T follicular helper cell (primary cell): ENCODE data around the gene STAC.
"Not testable (repeated sequence)": the region's sequence is repeated elsewhere in the genome, so short reads cannot be mapped to it uniquely, and the experiment has no call there.

Experiments used
- DNase-seq: peaks from one replicate; pipeline ENCODE4 v3.0.0-alpha.2; 2020; ENCODE audit warnings: low read depth

STAC gene

DNA sequence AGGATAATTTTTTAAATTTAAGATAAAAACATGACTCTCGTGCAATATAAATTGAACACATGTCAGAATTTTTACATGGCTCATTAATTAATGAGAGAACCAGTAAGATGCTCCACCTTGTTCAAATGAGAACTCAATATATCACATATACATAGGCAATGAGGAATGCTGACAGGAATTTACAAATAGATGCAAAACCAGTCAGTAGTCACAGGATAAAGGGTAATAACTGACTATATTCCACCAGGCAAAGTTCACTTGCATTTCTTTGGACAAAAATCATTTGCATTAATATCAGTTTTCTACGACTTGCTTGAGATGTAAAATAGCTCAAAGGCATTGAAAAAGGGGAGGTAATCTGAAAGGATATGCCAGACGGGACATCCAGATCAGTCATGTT is 139.4 kb downstream of the STAC start:
- no peak for DNase-seq

DNA sequence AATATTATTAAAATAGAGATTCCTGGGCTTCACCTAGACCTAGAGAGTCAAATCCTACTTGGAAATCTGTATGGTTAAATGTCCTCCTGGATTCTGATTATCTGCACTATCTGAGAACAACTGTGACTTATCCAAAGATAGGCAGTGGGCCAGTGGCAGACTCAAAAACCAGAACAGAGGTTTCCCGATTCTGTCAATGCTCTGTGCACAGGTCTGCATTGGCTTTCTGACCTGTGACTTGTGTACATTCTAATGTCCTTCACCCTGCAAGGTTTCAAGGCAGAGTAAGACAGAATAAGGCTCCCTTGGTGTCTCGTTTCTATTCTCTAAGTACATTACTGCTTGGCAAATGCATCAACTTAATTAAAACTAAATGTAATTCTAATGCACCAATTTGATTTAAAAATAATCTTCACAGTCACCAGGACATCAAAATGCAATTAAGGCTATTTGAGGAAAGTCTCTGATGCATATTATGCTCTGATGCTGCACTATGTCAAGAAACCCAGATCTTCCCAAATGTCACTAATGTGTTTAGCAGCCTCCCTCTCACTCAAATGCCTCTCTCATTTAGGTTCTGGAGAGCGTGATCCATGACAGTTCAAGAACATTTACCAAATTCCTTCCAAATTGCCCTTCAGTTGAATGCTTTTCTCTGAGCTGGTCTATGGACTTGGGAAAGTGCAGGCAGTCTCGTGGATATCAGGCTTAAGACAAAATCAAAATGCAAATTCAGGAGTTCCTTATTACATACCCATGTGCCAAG is 140.1 kb downstream of the STAC start:
- DNase-seq = no peak

DNA sequence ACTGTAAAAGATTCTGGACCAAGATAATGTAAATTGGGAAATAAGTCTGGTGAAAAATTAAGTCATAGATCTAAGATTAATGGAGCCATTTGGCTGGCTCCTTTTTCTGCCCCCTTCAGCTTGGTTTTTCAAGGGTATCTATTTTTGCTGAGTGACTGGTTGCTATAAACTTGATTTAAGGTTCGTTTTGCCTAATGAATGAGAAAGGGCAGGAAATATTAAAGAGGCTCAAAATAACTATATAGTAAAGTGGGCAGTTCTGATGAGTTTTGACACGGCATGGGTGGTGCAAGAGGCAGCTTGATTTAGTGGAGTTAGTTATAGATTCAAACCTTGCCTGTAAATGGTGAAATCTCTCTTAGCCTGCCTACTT is 140.7 kb downstream of the STAC start:
- DNase-seq = no peak

DNA sequence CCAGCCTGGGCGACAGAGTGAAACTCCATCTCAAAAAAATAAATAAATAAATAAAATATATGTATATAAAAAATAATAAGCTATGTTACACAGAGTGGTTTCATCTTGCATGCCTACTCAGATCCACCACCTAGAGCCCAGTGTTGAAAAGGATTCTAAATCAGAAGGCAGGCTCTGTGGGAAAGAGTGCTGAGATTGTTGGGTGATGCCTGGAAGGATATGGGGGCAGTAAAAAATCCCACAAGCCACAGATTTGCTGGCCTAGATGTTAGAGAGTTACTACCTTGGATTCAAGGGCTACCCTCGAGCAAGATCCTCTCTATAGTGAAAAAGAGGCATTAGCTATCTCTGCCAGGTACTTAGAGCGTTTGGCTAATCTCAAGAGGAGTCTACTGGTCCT is 144.3 kb downstream of the STAC start:
- DNase-seq = no peak

DNA sequence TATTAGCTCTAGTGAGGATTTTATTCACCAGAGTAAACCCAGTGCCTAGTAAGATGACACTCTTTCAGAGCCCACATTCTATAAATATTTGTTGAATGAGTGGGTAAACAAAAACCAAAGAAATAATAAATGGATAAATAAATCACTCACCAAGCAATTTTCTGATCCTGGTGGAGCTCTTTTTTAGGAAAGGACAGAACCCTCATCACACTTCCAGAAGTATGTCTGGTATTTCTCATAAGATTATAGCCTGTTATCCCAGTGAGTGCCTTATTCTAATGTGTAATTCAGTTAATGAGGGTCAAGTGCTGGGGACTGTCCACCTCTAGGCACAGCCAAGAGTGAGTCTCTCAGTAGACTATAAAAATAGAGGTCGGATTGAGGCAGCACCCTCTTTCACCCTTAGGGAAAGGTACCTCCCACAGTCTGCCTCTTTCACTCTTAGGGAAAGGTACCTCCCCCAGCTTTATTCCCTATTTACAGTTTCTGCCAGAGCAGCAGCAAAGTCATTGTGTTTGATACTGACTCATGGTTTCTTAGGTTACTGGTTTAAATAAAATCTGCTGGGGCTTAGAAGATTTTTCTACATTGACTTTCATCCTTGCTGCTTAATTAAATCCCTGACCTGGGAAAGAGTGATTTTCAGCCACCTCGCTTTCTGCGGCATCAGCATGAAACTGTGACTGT is 145.0 kb downstream of the STAC start:
- DNase-seq = no peak

DNA sequence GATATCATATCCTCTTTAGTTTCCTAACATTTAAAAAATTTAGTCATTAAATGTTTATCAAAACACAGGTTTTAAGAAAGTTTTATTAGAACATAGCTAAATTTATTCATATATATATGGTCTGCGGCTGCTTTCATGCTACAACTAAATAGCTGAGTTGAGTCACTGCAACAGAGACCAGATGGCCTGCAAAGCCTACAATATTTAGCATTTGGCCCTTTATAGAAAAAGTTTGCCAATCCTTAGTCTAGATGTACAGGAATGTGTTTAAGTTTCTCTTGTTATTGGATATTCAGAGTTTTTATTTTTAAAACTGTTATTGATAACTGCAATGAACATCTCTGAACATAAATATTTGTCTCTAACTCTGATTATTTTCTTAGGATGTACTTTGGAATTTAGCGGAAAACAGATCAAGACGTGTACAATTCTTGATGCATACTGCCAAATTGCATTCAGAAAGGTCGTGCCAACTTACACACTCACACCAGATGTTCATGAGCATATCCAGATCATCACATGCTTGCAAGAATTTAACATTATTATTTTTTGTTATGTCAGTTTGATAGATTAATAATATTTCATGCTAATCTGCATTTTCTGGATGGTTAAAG is 157.9 kb downstream of the STAC start:
- DNase-seq = no peak

DNA sequence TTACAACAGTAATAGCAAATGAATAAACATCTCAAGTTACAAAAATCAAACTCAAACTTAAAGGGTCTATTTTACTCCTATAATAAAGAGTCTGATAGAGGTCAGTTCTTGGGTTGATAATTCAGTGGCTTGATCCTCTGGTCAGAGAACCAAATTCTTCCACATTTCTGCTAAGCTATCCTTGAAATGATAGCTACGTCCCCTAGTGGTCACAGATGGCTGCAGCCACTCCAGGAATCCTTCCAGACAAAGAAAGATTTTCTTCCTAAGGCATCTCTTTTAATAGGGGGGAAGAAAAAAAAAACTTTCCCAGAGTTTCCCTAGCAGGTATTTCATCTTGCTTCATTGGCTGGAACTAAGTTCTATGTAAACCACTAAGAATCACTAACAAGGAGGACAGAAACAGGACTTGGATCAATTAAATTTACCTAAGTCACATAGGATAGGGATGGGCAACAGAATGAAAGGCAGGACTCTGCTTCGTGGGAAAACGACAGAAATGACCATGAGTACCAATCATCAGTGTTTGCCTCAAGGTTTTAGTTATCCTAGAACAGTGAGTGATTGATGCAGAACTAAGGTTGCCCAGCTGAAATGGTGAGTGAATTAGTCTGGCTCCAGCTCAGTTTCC is 160.7 kb downstream of the STAC start:
- DNase-seq = no peak

DNA sequence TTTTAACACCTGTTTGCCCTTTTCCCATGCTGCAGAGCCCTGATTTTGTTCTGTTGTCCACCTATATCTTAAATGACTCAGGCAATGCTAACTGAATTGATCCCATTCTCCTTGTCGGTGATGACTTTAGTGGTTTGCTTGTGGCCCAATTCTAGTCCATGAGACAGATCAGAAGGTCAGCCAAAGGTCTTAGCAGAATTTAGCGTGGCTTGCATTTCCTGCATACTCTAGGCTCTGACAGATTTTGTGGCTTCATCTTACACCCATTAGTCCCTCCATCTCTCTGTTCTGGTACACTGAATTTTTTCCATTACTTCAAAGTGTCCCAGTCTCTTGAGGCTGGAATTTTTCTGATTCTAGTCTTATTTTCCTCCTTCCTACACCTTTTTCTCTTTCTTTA is 161.9 kb downstream of the STAC start:
- DNase-seq = no peak

DNA sequence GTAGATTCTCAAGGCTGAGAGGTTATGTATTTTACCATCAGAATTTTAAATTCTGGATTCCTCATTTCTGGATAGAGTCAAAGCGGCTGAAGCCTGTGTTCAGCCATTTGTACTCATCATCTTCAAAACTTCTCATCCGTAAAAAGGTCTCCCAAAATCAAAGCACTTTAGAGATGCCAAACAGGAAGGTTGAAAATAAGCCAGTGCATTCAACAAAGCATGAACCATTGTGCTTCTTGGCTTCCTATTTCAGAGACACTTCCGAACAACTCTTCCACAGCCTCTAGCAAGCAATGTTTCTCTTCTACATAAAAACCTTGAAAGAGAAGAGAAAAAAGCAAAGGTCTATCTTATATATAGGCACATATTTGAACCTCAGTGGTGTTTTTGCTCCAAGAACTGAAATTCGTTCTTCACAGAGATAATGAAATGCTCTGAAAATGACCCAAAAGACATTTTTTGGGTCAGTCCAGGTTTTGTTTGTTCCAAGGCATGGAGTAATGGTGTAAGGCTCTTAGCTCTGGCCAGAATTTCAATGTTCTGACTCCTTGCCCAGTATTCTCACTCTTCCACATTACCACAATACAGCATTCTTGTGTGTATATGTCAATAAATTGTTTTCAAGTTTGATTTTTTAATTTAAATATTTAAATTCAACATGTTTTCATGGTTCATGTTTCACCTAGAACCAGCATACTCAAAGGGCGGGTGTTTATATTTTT is 163.1 kb downstream of the STAC start:
- DNase-seq = no peak

DNA sequence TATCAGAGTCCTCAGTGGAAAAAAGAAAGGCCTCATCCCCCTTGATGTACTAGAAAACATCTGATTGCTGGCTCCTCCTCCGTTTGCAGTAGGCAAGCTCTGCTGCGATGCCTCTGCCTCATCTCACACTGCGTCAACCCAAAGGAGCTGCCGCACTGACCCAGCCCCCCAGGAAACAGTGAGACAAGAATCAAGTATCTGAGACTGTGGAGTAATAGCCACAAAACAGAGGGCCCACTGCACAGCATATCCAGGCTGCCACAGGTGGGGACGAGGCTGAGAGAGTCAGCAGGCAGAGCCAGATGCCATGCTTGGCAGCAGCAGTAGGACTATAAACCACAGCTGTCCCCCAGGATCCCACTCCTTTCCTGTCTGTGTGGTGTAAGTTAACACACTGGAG is 165.9 kb downstream of the STAC start:
- DNase-seq = no peak

DNA sequence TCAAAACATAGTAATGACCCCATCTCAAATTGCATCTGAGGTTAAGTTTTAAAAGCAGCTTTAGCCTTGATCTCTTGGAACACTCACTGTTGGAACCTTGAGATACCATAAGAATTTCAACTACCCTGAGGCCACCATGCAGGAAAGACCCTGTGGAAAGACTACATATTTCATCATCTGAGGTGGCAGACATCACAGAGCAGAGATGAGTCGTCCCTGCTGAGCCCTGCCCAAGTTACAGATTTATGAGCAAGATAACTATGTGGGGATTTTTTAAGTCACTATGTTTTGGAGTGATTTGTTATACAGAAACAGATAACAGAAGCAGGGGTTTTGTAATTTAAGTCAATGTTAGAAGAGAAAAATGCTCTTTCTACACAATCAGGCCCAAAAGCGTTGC is 168.4 kb downstream of the STAC start:
- no peak for DNase-seq

DNA sequence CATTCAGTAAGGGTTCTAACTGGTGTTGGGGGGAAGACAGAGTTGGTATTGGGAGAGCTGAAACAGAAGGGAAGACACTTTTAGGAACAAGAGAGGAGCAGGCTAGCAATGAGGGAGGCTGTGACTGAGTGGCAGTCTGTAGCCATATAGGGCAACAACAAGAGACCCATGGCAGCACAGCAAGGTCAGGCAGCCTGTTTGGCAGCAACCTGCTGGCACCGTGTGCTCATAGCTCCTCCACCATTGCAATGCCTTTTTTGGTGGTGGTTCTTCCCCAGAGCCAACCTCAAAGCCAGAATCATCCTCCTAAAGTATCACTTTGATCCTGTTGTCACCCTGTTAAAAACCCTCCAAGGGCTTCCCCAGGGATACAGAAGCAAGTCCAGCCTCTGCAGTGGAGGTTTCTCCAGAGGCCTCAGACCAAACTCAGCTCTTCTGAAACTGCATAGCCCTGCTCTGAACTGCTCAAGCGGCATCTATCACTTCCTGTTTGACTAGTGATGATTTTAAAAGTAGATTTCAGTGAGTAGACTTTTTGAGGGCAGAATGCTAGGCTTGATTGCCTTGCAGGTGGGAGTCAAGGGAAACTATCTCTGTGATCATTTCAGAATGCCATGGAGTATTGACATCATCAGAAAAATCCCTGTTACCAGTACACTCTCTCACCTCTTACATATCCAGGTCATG is 176.9 kb downstream of the STAC start:
- no peak for DNase-seq

DNA sequence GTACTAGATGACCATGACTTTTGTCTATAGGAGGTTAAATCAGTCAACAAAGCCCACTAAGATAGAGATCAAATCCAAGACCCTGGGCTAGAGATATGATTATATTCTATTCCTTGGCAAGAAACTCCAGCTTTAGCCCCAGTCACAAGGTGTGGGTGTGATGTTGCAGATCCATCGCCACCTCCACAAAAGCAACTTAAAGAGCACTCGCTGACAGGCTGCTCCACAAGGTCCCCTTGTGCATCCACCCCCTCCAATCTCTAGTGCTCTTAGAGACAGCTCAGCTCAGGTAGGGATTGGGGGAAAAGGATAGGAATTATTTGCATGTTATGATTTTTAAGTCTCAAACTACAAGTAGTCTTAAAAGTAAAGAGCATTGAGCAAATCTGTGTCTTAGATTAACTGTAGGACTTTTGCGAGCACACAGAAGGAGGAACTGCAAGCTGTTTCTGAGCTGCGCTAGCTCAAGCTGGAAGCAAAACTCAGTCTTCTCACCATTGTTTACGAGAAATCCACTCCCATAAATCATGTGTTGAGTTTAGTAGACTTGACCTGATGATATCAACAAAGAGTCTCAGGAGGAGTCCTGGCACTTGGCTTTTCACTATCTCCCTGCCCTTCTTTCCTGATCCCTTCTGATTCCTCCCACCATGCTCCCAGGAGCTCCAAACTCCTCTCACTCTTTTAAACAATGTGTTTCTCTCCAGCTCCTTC is 177.6 kb downstream of the STAC start:
- DNase-seq = no peak

DNA sequence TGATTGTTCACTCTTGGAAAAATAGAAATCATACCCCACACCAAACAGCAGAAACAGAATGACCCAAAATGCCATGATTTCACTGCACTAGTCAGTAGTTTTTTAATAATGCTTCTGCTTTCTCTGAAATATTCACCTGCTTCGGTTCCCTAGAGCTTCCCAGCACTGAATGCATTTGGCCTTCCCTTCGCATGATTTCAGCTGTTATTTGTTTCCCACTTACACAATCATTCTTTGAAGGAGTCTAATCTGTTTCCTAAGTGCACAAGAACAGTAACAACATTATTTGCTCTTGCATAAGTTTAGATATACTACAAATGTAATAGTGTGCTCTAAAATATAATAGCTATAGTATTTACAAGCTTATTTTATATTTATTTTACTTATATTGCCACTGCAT is 178.7 kb downstream of the STAC start:
- no peak for DNase-seq

DNA sequence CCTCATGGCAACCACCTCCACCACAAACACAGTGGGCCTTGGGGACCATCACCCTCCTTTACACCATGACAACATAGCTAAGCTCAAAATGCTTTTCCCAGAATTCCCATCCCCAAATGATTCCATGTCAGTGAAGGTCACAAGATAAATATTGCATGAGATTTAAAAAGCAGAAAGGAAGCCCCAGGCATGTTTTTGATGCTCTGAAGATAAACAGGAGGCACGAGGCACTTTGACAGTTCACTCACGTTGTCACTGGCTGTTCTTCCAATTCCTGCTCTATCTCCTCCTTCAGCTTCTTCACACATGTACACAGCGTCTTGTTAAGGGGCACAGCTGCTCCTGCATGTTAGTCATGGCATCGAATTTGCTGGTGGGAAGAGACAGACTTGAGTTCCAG is 180.4 kb downstream of the STAC start:
- no peak for DNase-seq

DNA sequence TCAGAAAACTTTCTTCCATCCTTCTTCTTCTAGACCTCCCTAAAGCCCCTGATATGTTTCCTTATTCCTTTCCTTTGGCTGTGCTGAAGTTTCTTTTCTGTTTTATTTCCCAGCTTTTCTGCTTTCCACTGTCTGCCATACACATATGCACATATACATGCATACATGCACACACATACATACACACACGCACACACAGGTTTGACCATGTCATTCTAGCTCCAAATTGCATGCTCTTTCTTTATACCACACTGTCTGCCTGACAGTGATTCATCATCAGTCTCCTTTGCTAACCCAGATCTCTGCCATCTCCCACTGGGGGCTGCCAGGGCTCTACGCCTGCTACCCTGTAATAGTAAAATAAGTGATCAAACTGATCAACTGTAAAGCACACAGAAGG is 181.3 kb downstream of the STAC start:
- no peak for DNase-seq

DNA sequence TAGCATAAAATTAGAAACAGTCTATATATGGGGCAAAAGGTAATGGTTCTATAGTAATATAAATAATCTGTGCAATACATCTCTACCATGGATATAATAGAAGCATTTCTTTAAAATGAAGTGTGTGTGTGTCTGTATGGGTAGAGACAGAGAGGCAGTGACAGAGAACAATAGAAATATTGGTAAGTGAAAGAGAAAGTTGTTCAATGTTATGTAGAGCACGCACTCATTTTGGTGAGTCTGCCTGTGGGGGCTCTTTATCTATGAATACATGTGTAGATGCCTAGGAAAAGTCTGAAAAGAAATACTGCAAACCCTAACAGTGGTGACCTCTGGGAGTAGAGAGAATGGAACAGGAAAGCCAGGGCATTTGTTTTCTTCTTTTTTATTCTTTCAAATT is 182.6 kb downstream of the STAC start:
- DNase-seq = no peak

DNA sequence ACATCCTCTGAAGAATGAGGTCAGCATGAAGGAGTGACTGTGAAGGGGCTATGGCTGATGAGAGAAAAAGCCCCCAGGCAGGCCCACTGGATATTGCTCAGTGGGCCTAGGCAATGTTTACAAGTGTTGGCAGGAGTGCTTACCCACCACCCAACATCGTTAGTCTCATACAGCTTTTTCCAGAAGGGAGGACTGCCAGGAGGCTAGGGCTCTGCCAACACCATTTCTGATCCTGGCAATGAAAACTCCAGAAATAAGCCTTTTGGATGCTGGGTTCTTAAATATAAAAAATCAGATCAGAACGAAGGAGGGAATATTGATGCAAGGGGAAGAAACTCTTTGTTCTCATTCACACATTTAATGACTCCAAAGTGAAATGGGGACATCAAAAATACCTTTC is 194.9 kb downstream of the STAC start:
- no peak for DNase-seq

DNA sequence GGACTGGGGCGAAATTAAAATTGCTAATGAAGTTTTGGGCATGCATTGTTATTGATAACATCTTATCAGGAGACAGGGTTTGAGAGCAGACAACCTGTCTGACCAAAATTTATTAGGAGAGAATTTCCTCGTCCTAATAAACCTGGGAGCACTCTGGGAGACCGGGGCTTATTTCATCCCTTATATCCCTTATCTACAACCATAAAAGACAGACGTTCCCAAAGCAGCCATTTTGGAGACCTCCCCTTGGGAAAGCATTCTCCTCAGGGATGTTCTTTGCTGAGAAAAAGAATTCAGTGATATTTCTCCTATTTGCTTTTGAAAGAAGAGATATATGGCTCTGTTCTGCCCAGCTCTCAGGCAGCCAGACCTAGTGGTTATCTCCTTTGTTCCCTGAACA is 198.1 kb downstream of the STAC start:
- DNase-seq = not testable (repeated sequence)

DNA sequence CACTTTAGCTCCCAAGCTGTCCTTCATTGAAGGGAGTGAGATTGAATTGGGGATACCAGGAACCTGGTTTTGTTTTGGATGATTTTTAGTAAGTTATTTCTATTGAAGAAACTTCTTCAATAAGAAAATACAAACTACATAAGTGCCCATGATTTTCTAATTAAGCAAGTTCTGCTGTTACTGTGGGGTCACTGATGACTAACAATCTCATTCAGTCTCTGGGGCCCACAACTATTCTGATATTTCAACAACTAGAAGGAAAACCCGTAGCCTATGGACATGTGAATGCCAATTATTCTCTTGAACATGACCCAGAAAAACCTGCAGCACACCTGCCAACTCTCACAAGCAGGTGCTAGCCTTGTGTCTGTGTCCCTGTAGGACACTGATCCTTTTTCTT is 199.4 kb downstream of the STAC start:
- DNase-seq = no peak

DNA sequence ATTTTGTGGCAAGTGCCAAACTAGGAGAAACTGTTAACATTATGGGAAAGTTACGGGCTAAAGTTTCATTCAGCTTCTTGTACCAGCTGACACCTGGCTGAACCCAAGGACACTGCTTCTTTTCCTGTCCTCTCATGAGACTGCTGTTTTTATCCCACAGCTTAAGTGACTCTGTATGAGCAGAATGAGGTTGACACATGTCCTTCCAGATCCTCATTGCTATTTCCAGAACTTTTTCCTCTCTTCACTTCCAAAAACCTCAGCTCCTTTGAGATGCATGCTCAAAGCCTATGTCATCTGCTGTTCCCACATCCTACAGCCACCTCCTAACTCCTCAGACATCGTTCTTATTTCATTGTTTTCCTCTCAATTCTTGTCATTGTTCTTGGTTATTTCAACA is 200.4 kb downstream of the STAC start:
- DNase-seq = no peak
